Effector memory CD8-positive, alpha-beta T cell (primary cell): Measurements from ENCODE around the gene C2orf80.

Experiments used
- ATAC-seq: fragments of 150-1000 bp; cut with Tn5 transposase; replicated peaks from 2 replicates; pipeline ENCODE4 v1.10.0; 2021; ENCODE audit warnings: mild to moderate bottlenecking, moderate library complexity
- DNase-seq, 3 experiments: peaks; one replicate each; pipeline ENCODE4 v3.0.0; 2021
- H3K27ac Mint-ChIP-seq, 2 donors: one replicate each; pipeline ENCODE4 v1.8.0; 2022; ENCODE audit warnings: mild to moderate bottlenecking in 2 of 2, mixed read lengths in 2 of 2, moderate library complexity in 2 of 2
- H3K27me3 Mint-ChIP-seq, 2 donors: one replicate each; pipeline ENCODE4 v1.8.0; 2022; ENCODE audit warnings: mixed read lengths in 2 of 2
- H3K36me3 Mint-ChIP-seq: one replicate; pipeline ENCODE4 v1.8.0; 2022; ENCODE audit warnings: mild to moderate bottlenecking, moderate library complexity, mixed read lengths; ENCODE audit not compliant: insufficient read depth
- H3K4me1 Mint-ChIP-seq, 2 donors: one replicate each; pipeline ENCODE4 v1.8.0; 2022; ENCODE audit warnings: low read depth in 2 of 2, mixed read lengths in 2 of 2
- H3K4me3 Mint-ChIP-seq, 2 donors: one replicate each; pipeline ENCODE4 v1.8.0; 2022; ENCODE audit warnings: mild to moderate bottlenecking in 2 of 2, mixed read lengths in 2 of 2, moderate library complexity in 2 of 2
- H3K9me3 Mint-ChIP-seq, 2 donors: one replicate each; pipeline ENCODE4 v1.8.0; 2022; ENCODE audit warnings: mixed read lengths in 2 of 2

The C2orf80 gene

GRCh38 chr2:208164951-208165755 lies 24.7 kb downstream of the C2orf80 start:
- no peak for DNase-seq
- H3K27ac Mint-ChIP-seq: no peak overlapping the region
- H3K27me3 Mint-ChIP-seq: peaks cover 13 to 27% of the 10 kb centered on the region in 2 donors
- H3K4me3 Mint-ChIP-seq: no peak overlapping the region
- no peak for ATAC-seq
- H3K36me3 Mint-ChIP-seq: no peaks in the 10 kb centered on the region
- no peaks in the 10 kb centered on the region for H3K9me3 Mint-ChIP-seq
- H3K4me1 Mint-ChIP-seq: no peaks in the 10 kb centered on the region

GRCh38 chr2:208163489-208163888 lies 26.3 kb downstream of the C2orf80 start, which contains the start of gene CRYGA:
CRYGA (minus strand) TSS chr2:208163589; CDS start chr2:208163556, 33 bp downstream.
- Mint-ChIP-seq H3K9me3 (no peaks in the 10 kb centered on the region), H3K4me1 (no peaks in the 10 kb centered on the region), H3K27me3 (peaks cover 8 to 22% of the 10 kb centered on the region in 2 donors), H3K27ac (no peak within 1 kb of the TSS), H3K4me3 (no peak within 1 kb of the TSS), H3K36me3 (no peaks in the 10 kb centered on the region)
- ATAC-seq: no peak
- DNase-seq: no peak

- Mint-ChIP-seq H3K27ac (no peak overlapping the region), H3K36me3 (peaks cover 3% of the 10 kb centered on the region), H3K4me3 (no peak overlapping the region), H3K9me3 (no peaks in the 10 kb centered on the region), H3K27me3 (no peaks in the 10 kb centered on the region), H3K4me1 (no peaks in the 10 kb centered on the region)
- no peak for ATAC-seq
- DNase-seq: no peak
Measured at GRCh38 chr2:208156439-208156838, 33.4 kb downstream of the C2orf80 start.

- Mint-ChIP-seq H3K27me3 (peaks cover 0 to 5% of the 10 kb centered on the region in 2 donors), H3K4me3 (no peak overlapping the region), H3K36me3 (peaks cover 3% of the 10 kb centered on the region), H3K9me3 (no peaks in the 10 kb centered on the region), H3K4me1 (no peaks in the 10 kb centered on the region), H3K27ac (no peak overlapping the region)
- DNase-seq (no peak), ATAC-seq (no peak)
Measured at GRCh38 chr2:208153156-208153555, 36.7 kb downstream of the C2orf80 start.

- H3K4me1 Mint-ChIP-seq: no peaks in the 10 kb centered on the region
- H3K9me3 Mint-ChIP-seq: no peaks in the 10 kb centered on the region
- peaks cover 10 to 26% of the 10 kb centered on the region in 2 donors for H3K27me3 Mint-ChIP-seq
- H3K4me3 Mint-ChIP-seq: no peak overlapping the region
- no peak for ATAC-seq
- no peak for DNase-seq
- no peak overlapping the region for H3K27ac Mint-ChIP-seq
- peaks cover 3% of the 10 kb centered on the region for H3K36me3 Mint-ChIP-seq
Measured at GRCh38 chr2:208150956-208151355, 38.9 kb downstream of the C2orf80 start.

- Mint-ChIP-seq H3K4me3 (no peak overlapping the region), H3K4me1 (no peaks in the 10 kb centered on the region), H3K27ac (no peak overlapping the region), H3K36me3 (peaks cover 3% of the 10 kb centered on the region), H3K9me3 (no peaks in the 10 kb centered on the region), H3K27me3 (peaks cover 10 to 29% of the 10 kb centered on the region in 2 donors)
- DNase-seq (no peak), ATAC-seq (no peak)
Measured at GRCh38 chr2:208150094-208150493, 39.7 kb downstream of the C2orf80 start.

GRCh38 chr2:208148803-208149202 lies 41.0 kb downstream of the C2orf80 start:
- DNase-seq (no peak), ATAC-seq (no peak)
- no peaks in the 10 kb centered on the region for H3K4me1 Mint-ChIP-seq
- no peak overlapping the region for H3K4me3 Mint-ChIP-seq
- no peaks in the 10 kb centered on the region for H3K9me3 Mint-ChIP-seq
- H3K27me3 Mint-ChIP-seq: peaks cover 10 to 29% of the 10 kb centered on the region in 2 donors
- no peak overlapping the region for H3K27ac Mint-ChIP-seq
- H3K36me3 Mint-ChIP-seq: no peaks in the 10 kb centered on the region

GRCh38 chr2:208147759-208148158 lies 42.1 kb downstream of the C2orf80 start:
- no peak for ATAC-seq
- H3K4me3 Mint-ChIP-seq: no peak overlapping the region
- H3K27ac Mint-ChIP-seq: no peak overlapping the region
- H3K27me3 Mint-ChIP-seq: peaks cover 10 to 29% of the 10 kb centered on the region in 2 donors
- no peaks in the 10 kb centered on the region for H3K9me3 Mint-ChIP-seq
- H3K4me1 Mint-ChIP-seq: no peaks in the 10 kb centered on the region
- DNase-seq: no peak
- no peaks in the 10 kb centered on the region for H3K36me3 Mint-ChIP-seq

- H3K4me3 Mint-ChIP-seq: no peak overlapping the region
- no peak for DNase-seq
- no peaks in the 10 kb centered on the region for H3K9me3 Mint-ChIP-seq
Measured at GRCh38 chr2:208147008-208147407, 42.8 kb downstream of the C2orf80 start.

GRCh38 chr2:208146006-208146405 lies 43.8 kb downstream of the C2orf80 start, which contains the start of gene CRYGB:
CRYGB (minus strand) TSS chr2:208146158; CDS start chr2:208146120, 38 bp downstream.
- Mint-ChIP-seq H3K9me3 (no peaks in the 10 kb centered on the region), H3K4me3 (no peak within 1 kb of the TSS), H3K27me3 (peaks cover 10 to 29% of the 10 kb centered on the region in 2 donors), H3K36me3 (no peaks in the 10 kb centered on the region), H3K4me1 (no peaks in the 10 kb centered on the region), H3K27ac (no peak within 1 kb of the TSS)
- DNase-seq (no peak), ATAC-seq (no peak)

More at GRCh38 chr2:208147008-208147407, 42.8 kb downstream of the C2orf80 start:
- ATAC-seq: no peak
- Mint-ChIP-seq H3K36me3 (no peaks in the 10 kb centered on the region), H3K27ac (no peak overlapping the region), H3K27me3 (peaks cover 10 to 29% of the 10 kb centered on the region in 2 donors), H3K4me1 (no peaks in the 10 kb centered on the region)

- Mint-ChIP-seq H3K36me3 (no peaks in the 10 kb centered on the region), H3K27ac (no peak overlapping the region), H3K27me3 (peaks cover 10 to 23% of the 10 kb centered on the region in 2 donors), H3K4me1 (no peaks in the 10 kb centered on the region), H3K4me3 (no peak overlapping the region), H3K9me3 (no peaks in the 10 kb centered on the region)
- ATAC-seq (no peak), DNase-seq (no peak)
Measured at GRCh38 chr2:208142925-208143799, 46.7 kb downstream of the C2orf80 start.

- Mint-ChIP-seq H3K27ac (no peak overlapping the region), H3K36me3 (no peaks in the 10 kb centered on the region), H3K4me3 (no peak overlapping the region), H3K4me1 (no peaks in the 10 kb centered on the region), H3K27me3 (peaks cover 6 to 17% of the 10 kb centered on the region in 2 donors), H3K9me3 (no peaks in the 10 kb centered on the region)
- DNase-seq: no peak
- no peak for ATAC-seq
Measured at GRCh38 chr2:208142240-208142924, 47.4 kb downstream of the C2orf80 start.

- no peaks in the 10 kb centered on the region for H3K36me3 Mint-ChIP-seq
- no peak overlapping the region for H3K27ac Mint-ChIP-seq
- H3K4me1 Mint-ChIP-seq: no peaks in the 10 kb centered on the region
- no peak for DNase-seq
- no peak for ATAC-seq
- no peaks in the 10 kb centered on the region for H3K9me3 Mint-ChIP-seq
- no peaks in the 10 kb centered on the region for H3K27me3 Mint-ChIP-seq
- no peak overlapping the region for H3K4me3 Mint-ChIP-seq
Measured at GRCh38 chr2:208139447-208139846, 50.4 kb downstream of the C2orf80 start.
